ENCODE results near the gene MAGED1.

GRCh38 chrX:51905711-51906110 lies 12.3 kb downstream of the MAGED1 start:
- no peak for TF ChIP-seq CTCF (IDR thresholded peaks at IDR 0.05)
- TF ChIP-seq POLR2A (IDR thresholded peaks at IDR 0.05): no peak
- TF ChIP-seq POLR2AphosphoS5 (IDR thresholded peaks at IDR 0.05): no peak
